Measurements from ENCODE around the gene OGT.
A peak's percentile ranks its signal among the peaks of the same experiment; 100 is the strongest.
"Not testable (repeated sequence)": the region's sequence is repeated elsewhere in the genome, so short reads cannot be mapped to it uniquely, and the experiment has no call there.

Gene OGT

GRCh38 chrX:71532753-71533425 lies at the start of gene OGT:
TSS of gene OGT (plus strand) at chrX:71533104. CDS start at chrX:71533300, 196 bp downstream.
- DNase-seq (ENCODE audit: low read depth in 3 of 3, low spot score in 1 of 3), result peak; percentile 76 to 85 (median 82)

- DNase-seq (ENCODE audit: low read depth in 3 of 3, low spot score in 1 of 3), result no peak
Observed at GRCh38 chrX:71487814-71488213, 45.1 kb upstream of the OGT start.

- no peak for DNase-seq (ENCODE audit: low read depth in 3 of 3, low spot score in 1 of 3)
Observed at GRCh38 chrX:71489540-71489939, 43.4 kb upstream of the OGT start.

GRCh38 chrX:71492231-71493065 lies 40.5 kb upstream of the OGT start:
- peak in 1 of 3 donors; percentile 15 for DNase-seq (ENCODE audit: low read depth in 3 of 3, low spot score in 1 of 3)

- no peak for DNase-seq (ENCODE audit: low read depth in 3 of 3, low spot score in 1 of 3)
Observed at GRCh38 chrX:71493111-71493613, 39.7 kb upstream of the OGT start.

- not testable (repeated sequence) for DNase-seq (ENCODE audit: low read depth in 3 of 3, low spot score in 1 of 3)
Observed at GRCh38 chrX:71495979-71496378, 36.9 kb upstream of the OGT start.

GRCh38 chrX:71496476-71496875 lies 36.4 kb upstream of the OGT start:
- no peak for DNase-seq (ENCODE audit: low read depth in 3 of 3, low spot score in 1 of 3)

GRCh38 chrX:71502080-71502479 lies 30.8 kb upstream of the OGT start:
- not testable (repeated sequence) for DNase-seq (ENCODE audit: low read depth in 3 of 3, low spot score in 1 of 3)

GRCh38 chrX:71504346-71504745 lies 28.6 kb upstream of the OGT start:
- no peak for DNase-seq (ENCODE audit: low read depth in 3 of 3, low spot score in 1 of 3)

- DNase-seq (ENCODE audit: low read depth in 3 of 3, low spot score in 1 of 3), result no peak
Observed at GRCh38 chrX:71509289-71509688, 23.6 kb upstream of the OGT start.

GRCh38 chrX:71510161-71510560 lies 22.7 kb upstream of the OGT start:
- no peak for DNase-seq (ENCODE audit: low read depth in 3 of 3, low spot score in 1 of 3)

- DNase-seq (ENCODE audit: low read depth in 3 of 3, low spot score in 1 of 3), result not testable (repeated sequence)
Observed at GRCh38 chrX:71513731-71514130, 19.2 kb upstream of the OGT start.

- DNase-seq (ENCODE audit: low read depth in 3 of 3, low spot score in 1 of 3), result no peak
Observed at GRCh38 chrX:71514367-71515037, 18.4 kb upstream of the OGT start.

GRCh38 chrX:71515038-71515396 lies 17.9 kb upstream of the OGT start:
- DNase-seq (ENCODE audit: low read depth in 3 of 3, low spot score in 1 of 3), result no peak

GRCh38 chrX:71525316-71525715 lies 7.6 kb upstream of the OGT start:
- DNase-seq (ENCODE audit: low read depth in 3 of 3, low spot score in 1 of 3), result no peak

GRCh38 chrX:71532078-71532752 lies 689 bp upstream of the OGT start:
- peak in 2 of 3 donors; percentile 27 to 40 for DNase-seq (ENCODE audit: low read depth in 3 of 3, low spot score in 1 of 3)

- no peak for DNase-seq (ENCODE audit: low read depth in 3 of 3, low spot score in 1 of 3)
Observed at GRCh38 chrX:71533516-71533850, 579 bp downstream of the OGT start.

- DNase-seq (ENCODE audit: low read depth in 3 of 3, low spot score in 1 of 3), result no peak
Observed at GRCh38 chrX:71533851-71534561, 1.1 kb downstream of the OGT start.

GRCh38 chrX:71534773-71535544 lies 2.1 kb downstream of the OGT start:
- no peak for DNase-seq (ENCODE audit: low read depth in 3 of 3, low spot score in 1 of 3)

- no peak for DNase-seq (ENCODE audit: low read depth in 3 of 3, low spot score in 1 of 3)
Observed at GRCh38 chrX:71536285-71536684, 3.4 kb downstream of the OGT start.
